Measurements from ENCODE around the gene VPS39.

VPS39 gene

GRCh38 chr15:42137461-42138261, 70.4 kb downstream of the VPS39 start:
- H3K4me3 ChIP-seq (replicated peaks; ENCODE audit: insufficient read depth, low read length), result no peak overlapping the region
- DNase-seq (ENCODE audit: low read depth in 1 of 2, low spot score in 1 of 2), result peak in 1 of 2 experiments; percentile 51
- TF ChIP-seq GABPA (IDR thresholded peaks at IDR 0.05; ENCODE audit: low read depth), result no peak
- TF ChIP-seq SPI1 (IDR thresholded peaks at IDR 0.05; ENCODE audit: borderline replicate concordance, low read depth), result no peak
- TF ChIP-seq CTCF (IDR thresholded peaks at IDR 0.05; ENCODE audit: insufficient read depth, low read length), result no peak
- TF ChIP-seq, protein P1, sequence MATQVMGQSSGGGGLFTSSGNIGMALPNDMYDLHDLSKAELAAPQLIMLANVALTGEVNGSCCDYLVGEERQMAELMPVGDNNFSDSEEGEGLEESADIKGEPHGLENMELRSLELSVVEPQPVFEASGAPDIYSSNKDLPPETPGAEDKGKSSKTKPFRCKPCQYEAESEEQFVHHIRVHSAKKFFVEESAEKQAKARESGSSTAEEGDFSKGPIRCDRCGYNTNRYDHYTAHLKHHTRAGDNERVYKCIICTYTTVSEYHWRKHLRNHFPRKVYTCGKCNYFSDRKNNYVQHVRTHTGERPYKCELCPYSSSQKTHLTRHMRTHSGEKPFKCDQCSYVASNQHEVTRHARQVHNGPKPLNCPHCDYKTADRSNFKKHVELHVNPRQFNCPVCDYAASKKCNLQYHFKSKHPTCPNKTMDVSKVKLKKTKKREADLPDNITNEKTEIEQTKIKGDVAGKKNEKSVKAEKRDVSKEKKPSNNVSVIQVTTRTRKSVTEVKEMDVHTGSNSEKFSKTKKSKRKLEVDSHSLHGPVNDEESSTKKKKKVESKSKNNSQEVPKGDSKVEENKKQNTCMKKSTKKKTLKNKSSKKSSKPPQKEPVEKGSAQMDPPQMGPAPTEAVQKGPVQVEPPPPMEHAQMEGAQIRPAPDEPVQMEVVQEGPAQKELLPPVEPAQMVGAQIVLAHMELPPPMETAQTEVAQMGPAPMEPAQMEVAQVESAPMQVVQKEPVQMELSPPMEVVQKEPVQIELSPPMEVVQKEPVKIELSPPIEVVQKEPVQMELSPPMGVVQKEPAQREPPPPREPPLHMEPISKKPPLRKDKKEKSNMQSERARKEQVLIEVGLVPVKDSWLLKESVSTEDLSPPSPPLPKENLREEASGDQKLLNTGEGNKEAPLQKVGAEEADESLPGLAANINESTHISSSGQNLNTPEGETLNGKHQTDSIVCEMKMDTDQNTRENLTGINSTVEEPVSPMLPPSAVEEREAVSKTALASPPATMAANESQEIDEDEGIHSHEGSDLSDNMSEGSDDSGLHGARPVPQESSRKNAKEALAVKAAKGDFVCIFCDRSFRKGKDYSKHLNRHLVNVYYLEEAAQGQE (IDR thresholded peaks at IDR 0.05; ENCODE audit: insufficient replicate concordance, low read depth), result no peak
- no peak for TF ChIP-seq POLR2AphosphoS5 (IDR thresholded peaks at IDR 0.05; ENCODE audit: low read depth)

DNA sequence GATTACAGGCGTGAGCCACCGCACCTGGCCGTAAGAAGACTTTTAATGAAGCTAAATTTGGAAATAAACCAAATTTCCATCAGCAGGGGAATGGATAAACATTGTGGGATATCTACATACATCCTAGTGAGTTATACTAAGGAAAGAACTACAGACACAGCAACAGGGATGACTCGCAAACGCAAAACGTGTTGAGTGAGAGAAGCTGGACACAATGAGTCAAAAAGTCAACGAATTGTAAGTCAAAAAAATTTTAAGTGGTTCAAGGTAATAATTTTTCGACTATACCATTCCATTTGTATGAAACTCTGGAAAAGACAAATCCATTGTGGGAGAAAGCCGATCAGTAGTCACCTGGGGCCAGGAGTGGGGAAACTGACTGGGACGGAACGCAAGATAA, 71.6 kb downstream of the VPS39 start:
- Histone ChIP-seq H3K27ac (replicated peaks) (no peak overlapping the region), H3K4me3 (replicated peaks; ENCODE audit: insufficient read depth, low read length) (no peak overlapping the region)
- TF ChIP-seq POLR2AphosphoS5 (IDR thresholded peaks at IDR 0.05; ENCODE audit: low read depth) (no peak), GABPA (IDR thresholded peaks at IDR 0.05; ENCODE audit: low read depth) (no peak), CTCF (IDR thresholded peaks at IDR 0.05; ENCODE audit: insufficient read depth, low read length) (no peak), SPI1 (IDR thresholded peaks at IDR 0.05; ENCODE audit: borderline replicate concordance, low read depth) (no peak)
- TF ChIP-seq, protein P1 (IDR thresholded peaks at IDR 0.05; ENCODE audit: insufficient replicate concordance, low read depth), result no peak

More at GRCh38 chr15:42137461-42138261, 70.4 kb downstream of the VPS39 start:
- H3K27ac ChIP-seq (replicated peaks), result no peak overlapping the region
- no peaks in the 10 kb centered on the region for H3K27me3 ChIP-seq (ENCODE audit: insufficient read depth, poor library complexity, severe bottlenecking)

DNA sequence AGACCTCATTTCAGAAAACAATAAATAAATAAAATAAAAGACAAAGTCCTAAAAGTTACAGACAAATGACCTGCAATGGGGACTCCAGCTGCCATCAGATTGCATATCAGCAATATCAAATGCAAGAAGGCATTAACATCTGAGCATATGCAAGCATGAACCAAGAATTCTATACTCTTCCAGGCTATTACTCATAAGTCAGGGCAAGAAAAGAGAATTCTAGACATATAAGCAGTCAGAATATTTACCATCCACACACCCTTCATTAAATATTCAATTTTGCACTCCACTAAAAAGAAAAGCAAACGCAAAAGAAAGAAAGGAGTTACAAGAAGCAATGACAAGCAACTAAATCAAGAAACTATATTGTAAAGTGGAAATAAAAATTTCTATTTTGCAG, 72.8 kb downstream of the VPS39 start:
- no peak overlapping the region for H3K4me3 ChIP-seq (replicated peaks; ENCODE audit: insufficient read depth, low read length)
- DNase-seq (ENCODE audit: low read depth in 1 of 2, low spot score in 1 of 2), result no peak
- TF ChIP-seq, protein P1 (IDR thresholded peaks at IDR 0.05; ENCODE audit: insufficient replicate concordance, low read depth), result no peak
- TF ChIP-seq GABPA (IDR thresholded peaks at IDR 0.05; ENCODE audit: low read depth), result no peak
- TF ChIP-seq CTCF (IDR thresholded peaks at IDR 0.05; ENCODE audit: insufficient read depth, low read length), result no peak
- TF ChIP-seq POLR2AphosphoS5 (IDR thresholded peaks at IDR 0.05; ENCODE audit: low read depth), result no peak
- TF ChIP-seq SPI1 (IDR thresholded peaks at IDR 0.05; ENCODE audit: borderline replicate concordance, low read depth), result no peak
- no peak overlapping the region for H3K27ac ChIP-seq (replicated peaks)
- H3K27me3 ChIP-seq (ENCODE audit: insufficient read depth, poor library complexity, severe bottlenecking), result no peaks in the 10 kb centered on the region

More for the DNA sequence above, 71.6 kb downstream of the VPS39 start:
- no peaks in the 10 kb centered on the region for H3K27me3 ChIP-seq (ENCODE audit: insufficient read depth, poor library complexity, severe bottlenecking)
- no peak for DNase-seq (ENCODE audit: low read depth in 1 of 2, low spot score in 1 of 2)

Data from HL-60 (cell line).